HG03135 (cell line): ENCODE measurements around the gene SPATA22.
"Not testable (repeated sequence)": the region's sequence is repeated elsewhere in the genome, so short reads cannot be mapped to it uniquely, and the experiment has no call there.

Source experiments
- ATAC-seq: cut with Tn5 transposase; IDR thresholded peaks from one replicate; pipeline ENCODE4 v1.9.1; 2021; ENCODE audit warnings: mild to moderate bottlenecking, moderate library complexity; ENCODE audit not compliant: unreplicated experiment

SPATA22 gene

GRCh38 chr17:3471599-3471998 is at the start of gene SPATA22:
SPATA22 (minus strand) TSS chr17:3471819; CDS start chr17:3469325, 2,494 bp downstream.
- no peak for ATAC-seq

GRCh38 chr17:3519472-3519871 is 47.9 kb upstream of the SPATA22 start:
- ATAC-seq = not testable (repeated sequence)

GRCh38 chr17:3514873-3515272 is 43.3 kb upstream of the SPATA22 start:
- ATAC-seq = no peak

GRCh38 chr17:3514167-3514566 is 42.5 kb upstream of the SPATA22 start:
- not testable (repeated sequence) for ATAC-seq

- ATAC-seq = no peak
Measured at GRCh38 chr17:3513305-3514035, 41.9 kb upstream of the SPATA22 start.

GRCh38 chr17:3512505-3513171 is 41.0 kb upstream of the SPATA22 start:
- ATAC-seq = no peak

- no peak for ATAC-seq
Measured at GRCh38 chr17:3511852-3512504, 40.4 kb upstream of the SPATA22 start.

- ATAC-seq = no peak
Measured at GRCh38 chr17:3510090-3510489, 38.5 kb upstream of the SPATA22 start.

- no peak for ATAC-seq
Measured at GRCh38 chr17:3507869-3508268, 36.2 kb upstream of the SPATA22 start.

- ATAC-seq = no peak
Measured at GRCh38 chr17:3507071-3507470, 35.5 kb upstream of the SPATA22 start.

GRCh38 chr17:3506054-3506453 is 34.4 kb upstream of the SPATA22 start:
- no peak for ATAC-seq

GRCh38 chr17:3505008-3505407 is 33.4 kb upstream of the SPATA22 start:
- ATAC-seq = no peak

- no peak for ATAC-seq
Measured at GRCh38 chr17:3503285-3503684, 31.7 kb upstream of the SPATA22 start.

- ATAC-seq = no peak
Measured at GRCh38 chr17:3502466-3502865, 30.8 kb upstream of the SPATA22 start.

- ATAC-seq = no peak
Measured at GRCh38 chr17:3501344-3501743, 29.7 kb upstream of the SPATA22 start.

- ATAC-seq = no peak
Measured at GRCh38 chr17:3497101-3497500, 25.5 kb upstream of the SPATA22 start.

GRCh38 chr17:3485481-3486068 is 14.0 kb upstream of the SPATA22 start:
- ATAC-seq = no peak

- no peak for ATAC-seq
Measured at GRCh38 chr17:3482852-3483251, 11.2 kb upstream of the SPATA22 start.

GRCh38 chr17:3479988-3480387 is 8.4 kb upstream of the SPATA22 start:
- no peak for ATAC-seq

- ATAC-seq = no peak
Measured at GRCh38 chr17:3475812-3476610, 4.4 kb upstream of the SPATA22 start, which contains the start of gene ASPA. ASPA (plus strand) TSS chr17:3475997; CDS start chr17:3476160, 163 bp downstream.

GRCh38 chr17:3475251-3475685 is 3.6 kb upstream of the SPATA22 start:
- no peak for ATAC-seq
